CD4-positive, alpha-beta T cell treated with Interleukin-10 for 1 hour (primary cell): ENCODE results near the gene ST6GALNAC3.

ENCODE experiments used
- DNase-seq: peaks from one replicate; pipeline ENCODE4 v3.0.0-alpha.2; 2020

Gene ST6GALNAC3

DNA sequence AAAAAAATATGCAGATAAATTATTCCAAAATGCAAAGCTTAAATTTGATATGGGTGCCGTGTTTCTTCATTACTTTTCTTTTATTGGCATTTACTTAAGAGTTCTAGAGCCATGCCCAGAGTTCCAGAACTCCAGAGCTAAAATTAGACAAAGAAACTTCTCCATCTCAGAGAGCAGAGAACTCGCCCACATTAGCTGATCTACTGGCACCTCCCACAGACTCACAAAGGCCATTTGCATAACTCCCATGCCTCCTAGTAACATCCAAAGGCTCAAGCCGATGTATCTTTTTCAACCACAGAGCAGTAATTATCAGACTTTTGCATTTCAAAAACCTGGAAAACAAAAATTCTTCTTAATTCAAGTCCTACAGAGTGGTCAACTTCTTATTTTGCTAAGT, 468.9 kb downstream of the ST6GALNAC3 start:
- no peak for DNase-seq

DNA sequence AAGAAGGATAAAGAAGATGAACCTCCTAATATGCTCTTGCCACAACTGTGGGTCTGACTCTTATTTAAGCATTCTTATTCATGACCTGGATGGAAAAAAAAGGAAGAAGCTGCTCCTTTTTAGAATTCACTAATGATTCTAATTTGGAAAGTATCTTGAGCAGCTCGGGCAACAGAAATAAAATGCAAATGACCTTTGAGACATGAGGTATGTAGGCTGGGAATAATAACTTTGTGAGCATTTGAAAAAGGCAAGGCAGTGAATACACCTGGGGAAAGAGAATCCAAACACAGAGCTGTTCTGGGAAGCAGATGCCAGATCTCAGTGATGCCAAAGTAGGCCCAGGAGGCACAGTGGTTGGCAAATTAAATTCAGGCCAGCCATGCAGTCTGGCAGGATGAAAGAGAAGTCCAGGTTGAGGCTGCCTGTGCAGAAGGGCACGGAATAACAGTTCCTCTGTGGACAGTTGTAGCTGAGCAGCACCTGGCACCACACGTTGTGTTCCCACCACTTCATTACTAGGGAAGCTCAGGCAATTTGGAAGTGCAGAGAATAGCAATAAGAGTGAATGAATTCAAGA, 471.9 kb downstream of the ST6GALNAC3 start:
- DNase-seq = no peak

DNA sequence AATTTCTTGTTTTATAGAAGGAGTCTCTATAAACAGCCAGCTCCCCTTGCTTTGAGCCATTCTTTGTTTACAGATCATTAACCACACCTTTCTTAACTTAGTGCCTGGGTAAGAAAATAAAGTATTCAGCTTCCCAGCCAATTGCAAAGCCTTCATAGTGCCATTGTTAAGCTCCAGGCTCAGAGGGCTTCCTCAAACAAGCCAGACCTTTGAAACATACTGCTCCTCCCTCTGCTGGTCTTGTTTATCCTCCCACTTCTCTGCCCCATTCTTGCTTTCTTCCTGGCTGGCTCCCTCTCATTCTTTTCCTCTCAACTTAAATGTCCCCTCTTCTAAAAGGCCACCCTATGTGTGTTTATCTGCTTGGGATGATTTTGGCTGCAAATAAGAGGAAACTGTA, 473.4 kb downstream of the ST6GALNAC3 start:
- no peak for DNase-seq

DNA sequence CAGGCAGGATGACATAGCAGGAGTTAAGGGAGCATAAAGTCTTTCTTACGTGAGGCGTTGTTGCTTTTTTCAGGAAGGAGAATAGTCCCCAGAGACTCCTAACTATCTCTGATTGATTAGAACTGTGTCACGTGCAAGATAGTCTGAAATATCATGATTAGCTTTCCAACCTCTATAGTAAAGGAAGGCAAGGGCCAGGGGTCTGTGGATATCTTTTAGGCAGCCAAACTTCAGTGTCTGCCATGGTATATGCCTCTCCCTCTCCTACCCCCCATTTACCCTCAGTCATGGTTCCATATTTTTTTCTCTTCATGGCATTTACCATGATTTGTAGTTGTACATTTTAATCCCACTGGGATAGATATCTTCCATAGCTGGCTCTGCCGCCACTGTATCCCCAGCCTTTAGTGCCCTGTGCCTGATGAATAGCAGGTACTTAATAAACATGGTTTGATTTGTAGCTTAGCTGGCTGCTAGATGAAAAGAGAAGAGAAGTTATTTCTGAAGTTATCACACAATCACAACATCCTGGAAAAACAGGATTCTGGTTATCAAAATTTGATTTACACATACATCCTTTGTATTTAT, 474.1 kb downstream of the ST6GALNAC3 start:
- DNase-seq = no peak

DNA sequence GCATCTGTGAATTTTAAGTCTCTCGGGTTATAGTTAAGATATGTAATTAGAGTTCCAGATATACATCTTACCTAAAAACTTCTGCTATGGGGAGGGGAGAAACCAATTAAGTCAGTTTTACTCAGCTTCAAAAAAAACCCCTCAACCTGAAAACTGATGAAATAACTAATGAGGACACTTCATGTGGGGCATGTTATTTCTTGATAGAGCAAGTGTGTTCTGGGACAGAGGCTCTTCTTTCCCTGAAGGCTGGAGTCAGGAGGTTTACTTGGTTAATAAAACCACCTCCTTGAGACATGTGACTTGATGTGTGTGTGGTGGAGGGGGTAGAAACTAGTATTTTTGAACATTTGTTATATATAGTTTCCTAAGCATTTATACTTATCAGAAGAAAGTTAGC, 479.7 kb downstream of the ST6GALNAC3 start:
- DNase-seq = no peak

DNA sequence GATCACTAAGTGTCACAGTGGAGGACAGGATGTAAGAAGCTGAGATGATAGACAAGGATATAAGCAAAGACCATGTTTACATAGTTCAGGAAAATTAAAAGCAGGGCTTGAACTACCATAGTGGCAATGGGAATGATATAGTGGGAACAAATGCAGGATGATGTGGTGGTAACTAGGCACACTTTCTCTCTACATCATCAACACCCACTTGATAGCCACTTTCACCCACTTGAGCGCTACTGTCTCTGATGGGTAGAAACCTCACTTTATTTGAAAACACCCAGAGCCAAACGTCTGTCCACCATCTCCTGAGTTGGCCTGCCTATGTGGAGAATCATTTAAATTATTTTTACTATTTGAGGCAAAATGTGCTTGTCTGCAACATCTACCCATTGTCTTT, 487.7 kb downstream of the ST6GALNAC3 start:
- DNase-seq = no peak

DNA sequence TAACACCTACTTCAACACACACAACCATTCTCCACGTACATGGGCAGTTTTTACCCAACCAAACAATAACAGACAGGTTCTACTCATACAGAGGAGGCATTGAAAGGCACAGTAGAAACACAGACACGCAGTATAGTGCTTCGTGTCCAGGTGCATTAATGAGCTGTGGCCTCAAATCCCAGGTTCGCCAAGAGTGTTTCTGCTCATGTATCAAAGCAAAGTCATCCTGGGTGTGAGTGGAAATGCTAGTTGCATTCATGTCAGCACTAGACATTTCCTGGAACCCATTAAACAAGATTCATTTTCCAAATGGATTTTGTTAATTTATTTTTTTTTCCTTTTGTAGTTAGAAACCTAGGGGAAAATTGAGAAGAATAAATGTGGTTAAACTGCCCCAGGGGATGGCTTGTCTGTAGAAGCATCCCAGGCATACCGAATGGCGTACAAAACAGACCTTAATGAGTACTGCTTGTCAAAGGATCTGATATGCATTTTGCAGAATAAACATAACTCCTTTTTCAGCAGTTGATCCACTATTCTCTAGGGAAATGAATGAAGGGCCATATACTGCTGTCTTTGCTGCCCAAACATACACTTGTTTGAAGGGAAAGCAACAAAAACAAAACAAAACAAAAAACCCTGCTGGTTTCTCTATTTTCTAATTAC, 494.2 kb downstream of the ST6GALNAC3 start:
- no peak for DNase-seq

DNA sequence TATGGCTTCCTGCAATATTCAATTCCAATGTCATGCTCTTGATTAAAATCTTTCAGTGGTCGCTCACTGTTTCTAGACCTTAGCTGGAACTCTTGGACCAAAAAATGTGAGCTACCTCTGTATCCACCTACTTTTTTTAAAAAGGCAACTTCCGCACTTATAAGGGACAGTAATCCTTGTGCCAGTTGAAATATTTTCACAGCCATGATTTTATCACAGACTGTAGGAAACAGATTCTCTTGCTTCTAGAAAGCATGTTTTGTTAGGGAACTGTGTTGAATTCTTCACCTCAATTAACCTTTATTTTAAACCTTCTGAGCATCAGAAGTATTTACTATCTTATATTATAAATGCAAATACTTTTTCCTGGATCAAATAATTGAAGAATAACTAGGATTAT, 496.7 kb downstream of the ST6GALNAC3 start:
- DNase-seq = no peak

DNA sequence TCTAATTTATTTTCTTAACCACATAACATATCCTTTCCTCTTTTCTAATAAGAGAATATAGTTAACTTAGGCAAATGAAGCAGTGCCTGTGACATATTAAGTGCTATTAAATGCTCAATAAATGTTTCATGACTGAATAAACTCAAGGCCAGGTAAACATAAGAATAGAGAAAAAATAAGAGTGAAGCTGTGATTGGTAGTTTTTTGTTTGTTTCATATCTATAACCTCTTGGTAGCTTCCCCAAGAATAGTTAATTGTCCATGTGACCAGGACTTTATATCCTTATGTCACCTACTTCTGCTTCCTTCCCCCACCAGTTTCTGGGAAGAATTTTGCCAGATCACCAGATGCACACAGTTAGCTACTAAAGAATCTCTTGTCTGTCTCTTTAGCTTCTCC, 497.7 kb downstream of the ST6GALNAC3 start:
- DNase-seq = no peak

DNA sequence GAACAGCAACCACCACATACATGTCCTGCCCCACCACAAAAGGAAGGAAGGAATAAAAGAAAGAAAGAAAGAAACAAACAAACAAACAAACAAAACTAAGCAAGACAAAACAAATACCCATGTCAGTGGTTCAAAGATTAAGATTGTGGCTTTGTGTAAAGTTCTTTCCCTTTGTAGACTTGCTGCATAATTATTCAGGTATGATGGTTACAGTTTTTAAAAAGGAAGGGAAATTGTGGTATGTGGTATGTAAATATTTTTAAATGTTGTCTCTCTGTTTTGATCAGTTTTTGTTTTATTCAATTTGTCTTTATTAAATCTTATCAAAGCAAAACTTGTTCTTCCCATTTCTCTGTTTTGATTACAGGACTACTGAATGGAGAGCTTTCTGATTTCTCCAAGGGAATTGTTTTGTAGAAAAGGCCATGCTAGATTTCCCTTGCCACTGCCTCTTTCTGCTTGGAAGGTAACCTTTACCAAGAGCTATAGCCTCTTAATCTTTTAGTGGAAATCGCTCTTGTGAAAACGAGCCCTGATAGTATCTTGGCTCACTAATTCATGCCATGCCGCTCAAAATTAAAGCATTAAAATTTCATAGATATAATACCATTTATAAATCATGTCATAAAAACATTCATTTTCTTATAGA, 502.5 kb downstream of the ST6GALNAC3 start:
- DNase-seq = no peak

DNA sequence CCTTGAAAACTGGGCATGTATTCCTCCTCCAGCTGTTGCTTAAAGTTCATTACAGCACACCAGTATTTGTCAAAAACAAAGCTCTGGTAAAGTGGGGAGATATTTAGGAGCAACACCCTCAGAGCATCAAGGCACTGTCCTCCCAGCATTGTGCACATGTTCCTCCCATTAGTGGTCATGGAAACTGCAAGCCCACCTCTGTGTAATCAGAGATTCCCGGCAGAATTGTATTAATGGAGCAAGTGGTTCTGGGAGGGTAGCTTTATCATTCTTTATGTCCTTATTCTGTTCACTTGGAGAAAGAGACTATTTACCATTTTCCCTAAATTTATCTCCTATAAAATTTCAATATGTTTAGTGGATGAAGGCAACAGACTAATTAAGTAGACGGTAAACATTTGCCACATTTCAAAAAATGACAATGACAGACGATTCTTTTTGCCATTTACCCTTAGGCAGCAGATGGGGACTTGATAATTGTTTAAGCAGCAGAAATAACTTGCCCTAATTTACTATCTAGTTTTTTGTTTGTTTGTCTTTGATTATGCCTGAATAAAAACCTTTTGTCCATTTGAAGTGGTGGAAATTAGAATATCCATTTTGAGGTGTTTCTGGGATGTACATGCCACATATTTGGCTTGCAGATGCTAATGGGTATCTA, 503.1 kb downstream of the ST6GALNAC3 start:
- DNase-seq = no peak

DNA sequence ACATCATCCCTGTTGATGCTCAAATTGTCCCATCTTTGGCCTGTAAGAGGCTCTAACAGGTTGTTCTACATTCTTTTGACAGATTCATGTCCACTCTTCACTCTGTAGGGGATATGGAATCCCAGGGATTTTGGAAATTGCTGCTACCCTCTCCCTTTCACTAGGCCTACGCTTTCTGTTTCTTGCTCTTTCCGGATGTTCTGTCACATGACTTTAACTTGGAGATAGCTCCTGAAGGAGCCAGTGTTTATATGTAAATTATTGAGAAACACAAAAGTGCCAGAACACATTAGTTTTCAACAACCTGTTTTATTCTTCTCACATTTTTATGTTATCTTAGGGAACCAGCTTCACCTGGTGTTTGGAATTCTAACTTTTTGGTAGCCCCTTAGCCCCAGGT, 505.7 kb downstream of the ST6GALNAC3 start:
- no peak for DNase-seq

DNA sequence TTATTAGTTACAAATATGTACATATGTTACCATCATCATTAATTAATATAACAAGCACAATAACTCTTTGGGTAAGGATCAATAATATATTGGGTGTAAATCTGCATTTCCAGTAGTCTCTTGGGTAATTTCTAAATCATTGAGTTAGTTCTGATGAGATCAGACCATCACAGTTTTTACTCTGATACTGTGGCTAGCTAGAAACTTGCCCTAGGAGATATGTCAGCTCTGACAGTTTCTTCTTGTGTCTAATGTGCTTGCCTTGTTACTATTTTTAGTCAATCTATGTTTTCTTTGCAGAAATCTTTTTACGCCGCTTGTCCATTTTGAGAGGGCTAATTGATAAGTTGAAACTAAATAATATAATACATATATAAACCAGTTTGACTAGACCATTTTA, 507.2 kb downstream of the ST6GALNAC3 start:
- no peak for DNase-seq

DNA sequence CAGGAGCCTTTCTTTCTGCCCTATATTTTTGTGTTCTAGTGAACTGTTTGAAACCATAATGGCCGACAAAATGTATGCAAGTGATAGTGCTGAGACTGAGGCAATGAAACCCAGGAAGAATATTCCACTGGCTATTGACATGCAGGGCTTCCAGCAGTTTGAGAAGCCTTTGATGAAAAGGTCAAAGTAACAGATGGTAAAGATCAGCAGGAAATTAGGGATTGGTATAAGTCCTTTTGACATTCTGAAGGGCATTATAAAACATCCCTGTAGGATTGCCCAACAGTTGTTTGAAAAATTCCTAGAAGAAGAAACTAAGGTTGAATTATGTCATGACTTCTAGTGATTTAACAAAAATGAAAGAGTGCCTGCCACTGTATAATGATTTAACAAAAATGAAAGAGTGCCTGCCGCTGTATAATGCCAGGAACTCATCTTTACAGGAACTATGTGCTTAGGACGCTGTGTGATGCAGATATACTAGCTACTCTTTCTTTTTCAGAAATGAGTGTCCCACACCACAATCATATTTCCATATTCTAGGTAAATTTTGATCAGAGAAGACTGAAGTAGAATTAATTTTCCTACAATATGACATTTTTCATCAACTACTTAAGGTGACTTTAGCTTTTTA, 508.8 kb downstream of the ST6GALNAC3 start:
- no peak for DNase-seq

DNA sequence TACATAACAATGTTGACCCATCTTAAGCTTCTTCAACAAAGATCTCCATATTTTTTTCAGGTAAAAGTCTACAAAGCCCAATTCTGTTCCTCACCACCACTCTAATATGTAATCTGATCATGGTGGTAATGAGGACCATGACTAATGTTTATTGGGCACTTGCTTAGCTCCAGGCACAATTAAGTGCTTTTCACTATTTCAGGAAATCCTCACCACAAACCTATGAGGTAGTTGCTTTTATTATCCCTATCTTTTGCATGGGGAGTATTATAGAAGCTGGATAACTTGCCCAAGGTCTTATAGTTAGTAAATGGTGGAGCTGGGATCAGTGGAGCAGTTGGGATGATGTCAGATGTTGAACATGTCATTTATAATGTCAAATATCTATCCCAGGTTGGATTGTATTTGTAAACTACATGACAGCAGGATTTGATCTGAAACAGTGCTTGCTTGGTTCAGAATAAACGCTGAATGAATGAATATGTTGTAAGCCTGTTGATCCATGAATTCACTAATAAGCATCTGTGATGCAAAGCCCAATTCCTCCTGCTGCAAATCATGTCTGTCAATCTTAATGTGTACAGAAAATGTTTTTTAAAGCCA, 509.4 kb downstream of the ST6GALNAC3 start:
- no peak for DNase-seq

DNA sequence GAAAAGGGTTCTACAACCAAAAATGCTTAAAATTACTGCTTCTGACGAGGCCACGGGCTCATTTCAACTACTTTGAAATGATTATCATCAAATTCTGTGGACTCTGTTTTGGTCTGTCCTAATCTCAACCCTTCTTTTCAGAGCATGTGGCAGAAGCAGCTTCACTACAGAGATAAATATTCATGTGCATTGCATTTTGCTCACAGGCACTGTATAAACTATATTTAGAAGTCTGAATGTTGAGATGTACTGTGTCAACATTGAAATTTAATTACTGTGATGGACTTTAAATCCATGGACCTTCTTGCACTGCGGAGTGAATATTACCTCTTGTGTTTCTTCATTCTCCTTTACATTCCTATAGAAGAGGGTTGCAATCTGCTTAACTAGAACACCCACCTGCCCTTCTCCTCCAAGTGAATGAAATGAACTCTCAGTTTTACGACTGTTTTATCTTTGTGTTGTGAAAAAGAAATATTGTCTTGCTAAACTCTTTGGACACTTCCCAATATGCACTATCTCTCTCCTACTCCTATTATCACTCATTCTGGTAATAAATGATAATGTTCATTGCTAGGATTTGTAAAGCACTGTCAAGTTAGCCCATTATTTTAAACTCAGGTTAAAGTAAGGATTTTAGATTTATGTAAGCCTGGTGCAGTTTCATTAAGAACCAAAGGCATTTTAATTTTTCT, 511.6 kb downstream of the ST6GALNAC3 start:
- DNase-seq = no peak

DNA sequence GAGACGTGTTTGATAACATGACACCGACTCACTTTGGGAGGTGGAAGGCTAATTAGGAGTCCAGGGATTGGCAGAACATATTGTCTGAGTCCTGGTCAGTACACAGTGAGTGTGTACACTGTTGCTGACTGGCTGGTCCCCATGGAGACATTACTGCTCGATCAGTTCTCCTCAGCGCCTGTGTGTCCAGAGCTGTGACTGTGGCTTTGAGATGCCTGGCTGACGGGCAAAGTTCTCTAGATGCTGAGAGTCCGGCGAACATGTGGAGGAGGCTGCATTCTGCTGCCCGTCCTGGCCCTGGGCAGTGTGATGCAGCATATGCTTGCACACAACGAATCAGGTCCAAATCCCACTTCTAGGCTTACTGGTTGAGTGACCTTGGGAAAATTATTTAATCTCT, 512.7 kb downstream of the ST6GALNAC3 start:
- no peak for DNase-seq

DNA sequence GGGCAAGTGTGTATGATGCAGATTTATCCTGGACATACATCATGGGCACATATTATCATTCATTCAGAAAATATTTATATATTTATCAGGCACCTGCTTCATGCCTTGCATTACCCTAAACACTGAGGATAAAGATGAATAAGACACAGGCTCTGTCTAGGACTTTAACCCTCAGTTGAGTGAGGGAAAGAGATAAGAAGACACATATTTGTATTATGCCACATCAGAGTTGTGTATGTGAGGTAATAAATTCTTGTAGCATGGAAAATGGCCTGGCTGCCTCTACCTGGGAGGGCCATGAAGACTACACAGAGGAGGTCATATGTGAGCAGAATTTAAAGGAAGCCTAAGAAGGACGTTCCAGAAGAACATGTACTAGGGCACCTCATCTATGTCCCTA, 516.9 kb downstream of the ST6GALNAC3 start:
- no peak for DNase-seq

DNA sequence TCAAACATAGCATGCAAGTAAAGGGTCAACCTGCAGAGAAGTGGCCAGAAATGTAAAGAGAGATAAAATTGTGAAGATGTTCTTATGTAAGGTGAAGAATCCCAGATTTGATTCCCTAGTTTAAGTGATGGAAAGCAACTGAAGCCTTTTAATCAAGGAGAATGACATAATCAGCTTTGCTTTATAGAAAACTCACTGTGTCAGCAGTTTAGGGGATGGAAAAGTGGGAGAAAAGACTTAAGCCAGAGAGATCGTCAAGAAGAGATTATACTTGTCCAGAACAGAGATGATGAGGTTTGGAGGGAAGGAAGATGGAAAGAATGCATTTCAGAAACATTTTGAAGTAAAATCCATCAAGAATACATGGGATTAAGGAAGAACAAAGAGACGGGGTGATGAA, 517.4 kb downstream of the ST6GALNAC3 start:
- DNase-seq = no peak

DNA sequence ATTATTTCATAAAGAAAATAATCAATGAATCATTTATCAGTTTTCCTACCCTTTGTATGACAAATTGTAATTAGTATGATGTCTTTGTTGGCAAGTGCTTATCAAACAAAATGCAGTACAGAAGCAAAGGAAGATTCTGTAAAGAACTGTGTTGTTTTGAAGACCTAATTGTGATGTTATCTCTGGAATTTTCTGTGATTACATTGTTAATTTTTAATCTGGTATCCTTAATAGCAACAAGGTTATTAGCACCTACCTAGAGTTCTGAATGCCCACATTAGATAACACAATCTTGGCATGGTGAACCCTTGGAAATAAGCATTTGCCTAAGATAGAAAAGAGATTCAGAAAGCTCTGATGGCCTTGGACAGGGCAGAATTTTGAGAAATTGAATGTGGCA, 518.6 kb downstream of the ST6GALNAC3 start:
- no peak for DNase-seq

DNA sequence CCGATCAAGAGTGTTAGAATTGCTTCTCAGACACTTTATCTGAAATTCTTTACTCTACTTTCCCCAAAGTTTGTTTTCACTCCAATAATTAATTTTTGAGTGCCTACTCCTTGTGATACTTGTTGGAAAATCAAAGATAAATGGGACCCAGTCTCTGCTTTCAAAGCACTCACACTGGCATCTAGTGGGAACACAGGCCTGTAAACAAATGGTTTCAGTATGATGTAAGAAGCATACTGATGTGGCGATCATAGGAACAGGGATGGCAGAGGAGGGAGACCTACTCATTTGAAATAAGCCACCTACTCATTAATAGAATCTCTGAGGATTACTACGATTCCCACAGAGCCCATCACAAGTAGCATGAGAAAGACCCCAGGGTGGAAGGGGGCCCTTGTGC, 519.1 kb downstream of the ST6GALNAC3 start:
- no peak for DNase-seq

DNA sequence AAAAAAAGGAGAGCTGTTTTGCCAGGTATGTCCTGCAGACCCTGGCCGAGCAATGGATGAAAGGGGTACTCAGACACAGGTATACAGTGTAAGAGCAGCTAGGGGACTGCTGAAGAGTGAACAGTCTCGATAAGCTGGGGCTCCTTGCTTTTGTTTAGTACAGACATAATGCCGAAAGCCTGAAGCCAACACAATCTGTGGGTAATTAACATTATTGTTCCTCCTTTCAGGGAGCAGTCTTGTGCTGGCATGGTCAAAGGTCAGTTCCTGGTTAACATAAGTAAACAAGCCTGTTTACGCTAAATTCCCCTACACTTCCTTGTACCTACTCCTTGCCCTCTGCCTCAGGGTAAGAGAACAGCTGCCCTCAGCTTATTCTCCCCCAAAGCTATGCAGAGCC, 520.5 kb downstream of the ST6GALNAC3 start:
- DNase-seq = no peak
